GDM1 (cell line): Measurements from ENCODE around the gene KIF11.
"Not testable (repeated sequence)": the region's sequence is repeated elsewhere in the genome, so short reads cannot be mapped to it uniquely, and the experiment has no call there.

ENCODE experiments used
- DNase-seq: peaks from one replicate; lab custom pipeline; 2025; lab: John Stamatoyannopoulos, UW

Gene KIF11

DNA sequence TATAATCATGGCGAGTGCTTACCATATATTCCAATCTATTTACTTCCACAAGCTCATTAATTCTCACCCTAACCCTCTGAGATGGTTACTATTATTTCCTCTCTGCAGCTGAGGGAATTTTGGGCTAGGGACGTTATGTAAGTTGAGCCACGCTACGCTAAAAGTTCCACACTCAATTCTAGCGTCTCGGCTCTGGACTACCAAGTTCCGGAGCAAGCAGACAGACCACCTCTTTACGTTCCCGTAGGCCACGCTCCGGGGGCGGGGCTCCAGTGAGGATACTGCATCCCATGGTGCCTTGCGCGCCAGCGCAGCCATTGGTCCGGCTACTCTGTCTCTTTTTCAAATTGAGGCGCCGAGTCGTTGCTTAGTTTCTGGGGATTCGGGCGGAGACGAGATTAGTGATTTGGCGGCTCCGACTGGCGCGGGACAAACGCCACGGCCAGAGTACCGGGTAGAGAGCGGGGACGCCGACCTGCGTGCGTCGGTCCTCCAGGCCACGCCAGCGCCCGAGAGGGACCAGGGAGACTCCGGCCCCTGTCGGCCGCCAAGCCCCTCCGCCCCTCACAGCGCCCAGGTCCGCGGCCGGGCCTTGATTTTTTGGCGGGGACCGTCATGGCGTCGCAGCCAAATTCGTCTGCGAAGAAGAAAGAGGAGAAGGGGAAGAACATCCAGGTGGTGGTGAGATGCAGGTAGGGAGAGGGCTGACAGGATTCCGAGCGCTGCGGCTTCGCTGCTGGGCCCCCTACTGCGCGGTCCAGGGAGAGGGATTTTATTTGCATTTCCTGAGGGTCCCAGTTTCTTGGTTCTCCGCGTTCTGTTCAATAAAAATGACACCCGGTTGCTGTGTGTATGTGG lies at the start of gene KIF11:
Gene KIF11, plus strand, starts transcription at position 370 of the 858 bp plus-strand sequence. Its CDS starts 246 bp downstream, at position 616.
- DNase-seq: peak; percentile 94

DNA sequence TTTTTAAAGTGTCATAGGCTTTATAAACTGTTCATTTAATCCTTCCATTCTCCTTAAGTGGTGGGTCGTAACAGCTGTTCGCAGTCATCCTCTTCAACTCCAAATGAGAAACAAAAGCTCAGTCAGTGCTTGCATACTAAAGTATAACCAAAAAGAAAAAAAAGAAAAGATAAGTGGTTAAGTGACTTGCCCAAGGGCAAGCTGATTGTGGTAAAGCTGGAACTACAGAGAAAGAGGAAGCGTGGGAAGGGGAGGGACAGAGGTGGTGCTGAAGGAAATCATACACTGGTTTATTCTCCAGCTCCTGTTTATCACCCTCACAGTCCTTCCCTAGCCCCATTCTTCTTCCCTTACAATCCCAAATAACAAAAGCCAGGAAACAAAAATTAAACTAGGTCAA lies 48.6 kb upstream of the KIF11 start:
- DNase-seq: peak; percentile 54

GRCh38 chr10:92545556-92545955 lies 47.4 kb upstream of the KIF11 start:
- no peak for DNase-seq

- DNase-seq: no peak
Measured at GRCh38 chr10:92547676-92548075, 45.3 kb upstream of the KIF11 start.

GRCh38 chr10:92550924-92551323 lies 42.0 kb upstream of the KIF11 start:
- DNase-seq: no peak

- no peak for DNase-seq
Measured at GRCh38 chr10:92552310-92552709, 40.6 kb upstream of the KIF11 start.

GRCh38 chr10:92553959-92554358 lies 39.0 kb upstream of the KIF11 start:
- DNase-seq: no peak

DNA sequence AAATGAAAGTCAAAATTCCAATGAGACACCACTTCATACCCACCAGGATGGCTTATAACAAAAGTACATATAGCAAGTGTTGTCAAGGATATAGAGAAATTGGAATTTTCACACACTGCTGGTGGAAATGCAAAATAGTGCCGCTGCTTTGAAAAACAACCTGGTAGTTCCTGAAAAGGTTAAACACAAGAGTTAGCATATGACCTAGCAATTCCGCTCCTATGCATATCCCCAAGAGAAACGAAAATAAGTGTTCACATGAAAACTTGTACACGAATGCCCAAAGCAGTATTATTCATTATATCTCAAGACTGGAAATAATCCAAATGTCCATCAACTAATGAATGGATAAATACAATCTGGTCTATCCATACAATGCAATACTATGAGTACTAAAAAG lies 33.9 kb upstream of the KIF11 start:
- no peak for DNase-seq

- DNase-seq: no peak
Measured at GRCh38 chr10:92562424-92562823, 30.5 kb upstream of the KIF11 start.

DNA sequence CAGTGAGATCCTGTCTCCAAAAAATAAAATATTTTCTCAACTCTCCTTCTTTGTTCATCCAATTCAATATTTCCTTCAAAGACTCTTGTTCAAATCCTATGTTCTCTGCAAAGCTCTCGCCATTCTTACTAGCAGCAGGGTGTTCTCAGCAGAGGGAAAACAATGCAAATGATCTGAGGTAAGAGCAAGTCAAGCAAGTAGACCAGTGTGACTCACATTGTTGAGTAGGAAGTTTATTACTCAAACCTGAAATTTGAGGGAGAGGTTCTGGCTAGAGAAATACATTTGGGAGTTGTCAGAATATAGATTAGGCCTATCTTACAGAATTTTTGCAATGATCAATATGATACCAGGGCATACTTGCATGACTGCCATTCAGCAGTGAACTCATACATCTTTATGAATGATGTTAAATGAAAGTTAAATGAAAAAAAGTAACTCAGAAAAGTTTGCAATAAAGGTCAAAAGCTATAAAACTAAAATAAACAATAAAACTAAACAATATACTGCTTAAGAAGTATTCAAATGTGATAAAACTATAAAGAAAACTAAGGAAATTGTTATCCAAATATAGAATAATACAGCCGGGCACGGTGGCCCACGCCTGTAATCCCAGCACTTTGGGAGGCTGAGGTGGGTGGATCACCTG lies 24.9 kb upstream of the KIF11 start:
- DNase-seq: no peak

- DNase-seq: no peak
Measured at GRCh38 chr10:92569071-92569470, 23.9 kb upstream of the KIF11 start.

DNA sequence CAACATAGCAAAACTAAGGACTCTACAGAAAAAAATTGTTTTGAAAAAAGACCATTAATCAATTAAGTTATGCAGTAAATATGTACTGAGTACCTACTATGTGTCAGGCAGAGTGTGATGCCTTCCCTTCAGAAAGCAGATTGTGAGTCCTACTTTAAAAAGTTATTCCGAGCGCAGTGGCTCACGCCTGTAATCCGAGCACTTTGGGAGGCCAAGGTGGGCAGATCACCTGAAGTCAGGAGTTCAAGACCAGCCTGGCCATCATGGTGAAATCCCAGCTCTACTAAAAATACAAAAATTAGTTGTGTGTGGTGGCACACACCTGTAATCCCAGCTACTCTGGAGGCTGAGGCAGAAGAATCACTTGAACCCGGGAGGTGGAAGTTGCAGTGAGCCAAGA lies 23.3 kb upstream of the KIF11 start:
- DNase-seq: not testable (repeated sequence)

- no peak for DNase-seq
Measured at GRCh38 chr10:92571649-92572048, 21.3 kb upstream of the KIF11 start.

GRCh38 chr10:92572362-92573090 lies 20.4 kb upstream of the KIF11 start:
- no peak for DNase-seq

DNA sequence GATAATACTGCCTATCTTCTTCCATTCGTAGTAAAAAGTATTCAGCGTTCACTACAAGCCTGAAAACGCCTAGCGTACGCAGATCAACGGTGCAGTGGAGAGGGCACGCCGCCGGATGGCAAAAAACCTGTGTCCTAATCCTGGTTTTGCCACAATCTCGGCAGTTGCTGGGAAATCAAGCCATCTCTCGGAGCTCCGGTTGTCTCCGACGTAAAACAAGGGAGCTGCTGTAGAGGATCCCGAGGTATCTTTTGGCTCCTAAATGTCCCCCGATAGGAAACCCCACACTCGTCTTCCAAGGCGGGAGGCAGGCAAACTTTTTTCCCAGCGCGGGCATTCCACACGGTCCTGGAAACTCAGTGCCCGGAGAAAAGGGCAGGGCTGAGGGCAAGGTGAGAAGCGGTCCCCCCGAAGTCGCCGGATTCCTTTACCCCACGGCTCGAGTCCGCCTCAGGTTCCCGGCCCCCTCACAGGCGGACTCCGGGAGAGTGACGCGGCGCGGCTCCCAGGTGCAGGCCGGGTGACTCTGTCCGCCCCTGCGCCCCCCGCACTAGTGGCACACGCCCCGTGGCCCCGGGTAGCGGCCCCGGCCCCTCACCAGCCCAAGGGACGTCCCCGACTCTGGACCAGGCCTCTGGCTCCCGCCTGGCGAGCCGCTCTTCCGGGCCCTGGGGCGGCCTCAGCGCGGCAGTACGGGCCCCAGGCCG lies 19.7 kb upstream of the KIF11 start:
- no peak for DNase-seq

GRCh38 chr10:92573798-92574547 lies 19.0 kb upstream of the KIF11 start, which contains the start of gene IDE:
TSS of gene IDE (minus strand) at chr10:92574093. CDS start at chr10:92574019, 74 bp downstream.
- peak; percentile 76 for DNase-seq

- DNase-seq: no peak
Measured at GRCh38 chr10:92574548-92575261, 18.2 kb upstream of the KIF11 start.

GRCh38 chr10:92575961-92576360 lies 17.0 kb upstream of the KIF11 start:
- DNase-seq: no peak

GRCh38 chr10:92582347-92582746 lies 10.6 kb upstream of the KIF11 start:
- not testable (repeated sequence) for DNase-seq
